VCaP (cell line): ENCODE results near the gene PAFAH1B1.

Source experiments
- H3K27ac ChIP-seq: fragments of 450-650 bp; 2 replicates; pipeline ENCODE4 v1.5.1; 2017
- TF ChIP-seq, protein P1 (sequence below): fragments of 450-650 bp; conservative IDR thresholded peaks from 2 replicates; pipeline ENCODE4 v1.5.1; 2017; ENCODE audit warnings: mild to moderate bottlenecking, moderate library complexity

The PAFAH1B1 gene

DNA sequence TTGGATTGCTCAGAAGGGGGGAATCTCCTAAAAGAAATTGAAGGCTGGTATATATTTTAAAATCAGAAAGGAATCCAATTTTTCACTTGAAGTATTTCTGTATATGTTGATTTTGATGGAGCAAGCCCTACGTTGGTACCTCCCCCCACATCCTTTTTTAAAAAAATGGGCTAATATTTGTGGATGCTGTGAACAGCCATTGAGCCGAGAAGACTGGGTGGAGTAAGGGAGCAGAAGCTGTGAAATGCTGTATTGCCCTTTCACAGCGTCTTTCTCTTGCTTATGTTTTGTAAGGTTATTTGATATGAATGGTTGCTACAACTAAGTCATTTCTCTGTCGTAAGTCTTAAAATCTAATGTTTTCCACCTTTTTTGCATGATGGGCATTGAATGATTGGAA is 2.3 kb downstream of the PAFAH1B1 start:
- H3K27ac ChIP-seq: peak overlapping the region; percentile 97
- TF ChIP-seq, protein P1, sequence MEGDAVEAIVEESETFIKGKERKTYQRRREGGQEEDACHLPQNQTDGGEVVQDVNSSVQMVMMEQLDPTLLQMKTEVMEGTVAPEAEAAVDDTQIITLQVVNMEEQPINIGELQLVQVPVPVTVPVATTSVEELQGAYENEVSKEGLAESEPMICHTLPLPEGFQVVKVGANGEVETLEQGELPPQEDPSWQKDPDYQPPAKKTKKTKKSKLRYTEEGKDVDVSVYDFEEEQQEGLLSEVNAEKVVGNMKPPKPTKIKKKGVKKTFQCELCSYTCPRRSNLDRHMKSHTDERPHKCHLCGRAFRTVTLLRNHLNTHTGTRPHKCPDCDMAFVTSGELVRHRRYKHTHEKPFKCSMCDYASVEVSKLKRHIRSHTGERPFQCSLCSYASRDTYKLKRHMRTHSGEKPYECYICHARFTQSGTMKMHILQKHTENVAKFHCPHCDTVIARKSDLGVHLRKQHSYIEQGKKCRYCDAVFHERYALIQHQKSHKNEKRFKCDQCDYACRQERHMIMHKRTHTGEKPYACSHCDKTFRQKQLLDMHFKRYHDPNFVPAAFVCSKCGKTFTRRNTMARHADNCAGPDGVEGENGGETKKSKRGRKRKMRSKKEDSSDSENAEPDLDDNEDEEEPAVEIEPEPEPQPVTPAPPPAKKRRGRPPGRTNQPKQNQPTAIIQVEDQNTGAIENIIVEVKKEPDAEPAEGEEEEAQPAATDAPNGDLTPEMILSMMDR: no peak

DNA sequence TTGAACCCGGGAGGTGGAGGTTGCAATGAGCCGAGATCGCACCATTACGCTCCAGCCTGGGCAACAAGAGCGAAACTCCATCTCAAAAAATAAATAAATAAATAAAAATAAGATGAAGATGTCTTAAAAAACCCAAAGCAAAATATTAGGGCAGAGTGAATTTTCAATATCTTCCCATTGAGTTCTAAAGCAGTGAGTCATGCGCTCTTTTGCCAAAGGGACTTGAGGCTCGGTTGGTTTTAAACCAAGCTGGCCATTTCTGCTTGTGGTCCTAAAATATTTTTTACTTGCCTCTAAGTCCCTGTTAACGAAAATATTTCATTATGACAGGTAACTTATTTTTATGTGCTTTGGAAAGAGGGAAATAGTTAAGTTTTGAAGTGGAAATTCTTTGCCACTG is 4.7 kb downstream of the PAFAH1B1 start:
- no peak overlapping the region for H3K27ac ChIP-seq
- TF ChIP-seq, protein P1: no peak

DNA sequence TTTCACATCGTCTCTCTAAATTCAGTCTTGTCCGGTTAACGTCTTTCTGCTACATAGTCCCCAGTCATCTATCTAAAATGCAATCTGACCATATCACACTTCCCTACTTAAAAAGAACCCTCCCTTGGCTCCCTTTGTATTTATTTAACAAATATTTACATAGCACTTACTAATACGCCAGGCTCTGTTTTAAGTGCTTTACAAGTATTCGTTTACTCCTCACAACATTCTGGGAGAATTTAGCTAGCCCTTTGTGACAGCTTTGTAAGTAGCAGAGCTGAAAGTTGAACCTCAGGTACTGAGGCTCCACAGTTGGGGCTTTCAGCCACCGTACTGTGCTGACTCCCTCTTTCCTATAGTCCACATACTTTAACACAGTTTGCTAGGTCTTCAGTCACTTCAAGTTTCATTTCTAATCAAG is 9.2 kb downstream of the PAFAH1B1 start:
- no peak overlapping the region for H3K27ac ChIP-seq

DNA sequence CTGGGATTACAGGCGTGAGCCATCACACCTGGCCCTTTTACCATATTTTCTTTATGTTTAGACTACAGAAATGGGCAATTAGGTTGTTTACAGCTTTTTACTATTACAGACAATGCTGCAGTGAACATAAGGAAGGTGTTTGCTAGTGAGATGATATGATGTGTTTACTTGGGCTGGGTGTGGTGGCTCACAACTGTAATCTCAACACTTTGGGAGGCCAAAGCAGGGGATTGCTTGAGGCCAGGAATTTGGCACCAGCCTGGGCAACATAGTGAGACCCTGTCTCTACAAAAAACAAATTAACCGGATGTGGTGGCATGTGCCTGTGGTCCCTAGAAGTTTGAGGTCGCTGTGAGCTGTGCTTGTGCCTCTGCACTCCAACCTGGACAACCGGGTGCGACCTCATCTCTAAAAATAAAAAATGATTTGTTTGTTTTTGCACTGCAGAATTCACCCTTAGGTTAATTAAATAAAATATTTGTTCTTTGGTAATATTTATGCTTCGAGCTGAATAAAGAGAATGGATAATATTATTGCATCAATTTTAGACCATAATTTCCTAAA is 15.0 kb downstream of the PAFAH1B1 start:
- H3K27ac ChIP-seq: no peak overlapping the region
- TF ChIP-seq, protein P1: no peak

More for the DNA sequence above, 9.2 kb downstream of the PAFAH1B1 start:
- TF ChIP-seq, protein P1: no peak

DNA sequence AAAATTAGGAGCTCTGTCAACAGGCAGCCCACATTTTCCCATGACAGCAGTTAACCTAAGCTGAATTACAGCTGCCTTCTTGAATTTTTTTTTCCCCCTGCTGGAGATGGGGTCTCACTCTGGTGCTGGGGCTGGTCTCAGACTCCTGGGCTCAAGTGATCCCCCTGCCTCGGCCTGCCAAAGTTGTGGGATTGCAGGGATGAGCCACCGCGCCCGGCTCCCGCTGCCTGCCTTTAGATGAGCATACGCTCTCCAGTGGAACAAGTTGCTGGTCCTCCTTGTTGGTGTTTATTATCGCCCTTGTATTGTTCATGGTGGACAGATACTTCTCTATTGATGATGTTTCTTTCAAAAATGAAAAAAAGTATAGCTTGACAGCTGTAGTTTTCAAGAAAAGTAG is 15.6 kb downstream of the PAFAH1B1 start:
- TF ChIP-seq, protein P1: no peak
- no peak overlapping the region for H3K27ac ChIP-seq

DNA sequence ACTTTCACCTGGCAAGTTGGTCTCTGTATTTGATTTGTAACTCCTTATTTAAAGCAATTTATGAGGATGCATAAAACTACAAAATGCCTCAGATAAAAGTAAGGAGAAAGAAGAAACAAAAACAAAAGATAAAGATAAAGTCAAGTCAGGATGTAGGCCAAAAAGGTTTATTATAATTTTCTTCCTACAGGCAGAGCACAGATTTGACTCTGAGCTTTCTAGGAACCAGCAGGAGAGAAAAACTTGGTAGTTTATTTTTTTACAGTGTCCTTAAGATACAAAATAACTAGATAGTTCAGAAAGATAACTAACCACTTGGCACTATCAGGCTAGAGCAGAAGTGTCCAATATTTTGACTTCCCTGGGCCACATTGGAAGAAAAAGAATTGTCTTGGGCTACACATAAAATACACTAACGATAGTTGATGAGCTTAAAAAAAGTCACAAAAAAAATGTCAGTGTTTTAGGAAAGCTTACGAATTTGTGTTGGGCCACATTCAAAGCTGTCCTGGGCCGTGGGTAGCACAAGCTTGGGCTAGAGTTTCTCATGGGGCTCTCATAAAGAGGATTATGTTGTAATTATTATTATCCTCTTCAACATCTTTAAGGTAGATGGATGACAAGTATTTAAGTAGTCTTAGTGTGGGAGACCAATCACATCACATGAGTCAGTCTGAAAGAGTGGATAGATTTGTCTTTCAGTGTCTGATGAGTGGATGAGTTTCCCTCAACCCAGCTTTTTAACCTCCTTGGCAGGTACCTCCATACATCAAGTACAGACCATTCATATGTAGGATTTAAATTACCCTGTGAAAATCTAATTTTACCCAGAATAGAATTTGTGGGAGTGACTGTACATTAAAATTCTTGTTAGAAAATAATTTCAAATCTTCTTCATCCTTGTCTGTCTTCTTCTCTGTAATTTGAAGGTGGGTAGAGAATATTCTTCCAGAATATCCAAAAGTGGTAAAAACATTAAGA is 17.0 kb downstream of the PAFAH1B1 start:
- no peak overlapping the region for H3K27ac ChIP-seq
- TF ChIP-seq, protein P1: no peak

DNA sequence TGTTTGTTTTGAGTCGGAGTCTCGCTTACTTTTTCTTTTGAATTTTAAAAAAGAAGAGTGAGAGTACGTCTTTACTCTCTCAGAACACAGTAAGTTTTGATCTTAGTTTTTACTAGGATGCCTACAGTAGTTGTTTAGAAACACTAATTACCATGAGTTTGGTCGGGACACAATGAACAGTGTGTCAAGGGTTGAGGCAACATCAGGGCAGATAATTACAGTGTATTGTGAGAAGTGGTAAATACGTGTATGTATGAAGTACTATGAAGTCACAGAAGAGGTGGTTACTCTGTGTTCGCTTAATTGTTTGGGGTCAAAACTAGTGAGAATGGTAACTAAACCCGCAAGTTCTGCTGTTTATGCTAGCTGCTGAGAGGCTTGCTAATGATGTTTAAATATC is 18.2 kb downstream of the PAFAH1B1 start:
- H3K27ac ChIP-seq: no peak overlapping the region
- TF ChIP-seq, protein P1: no peak
